ENCODE measurements around the gene OVOL1.

DNA sequence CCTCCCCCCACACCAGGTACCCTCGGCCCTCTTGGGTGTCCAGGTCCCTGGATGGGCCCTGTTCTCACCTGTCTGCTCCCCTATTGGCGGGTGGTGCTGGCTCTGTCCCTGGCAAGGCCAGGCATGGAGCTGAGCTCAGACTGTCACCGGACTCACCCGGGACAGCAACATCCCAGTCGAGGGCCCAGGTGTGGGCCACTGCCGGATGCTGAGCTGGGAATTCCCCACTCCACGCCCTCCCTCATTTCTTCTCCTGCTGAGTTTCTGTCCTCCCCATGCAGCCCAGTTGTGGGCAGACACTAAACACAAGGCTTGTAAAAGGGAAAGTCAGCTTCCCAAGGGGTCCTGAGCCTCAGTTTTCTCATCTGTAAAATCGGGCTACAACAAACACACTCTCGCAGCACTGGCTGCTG, 4.0 kb upstream of the OVOL1 start:
- TF ChIP-seq, protein P1, sequence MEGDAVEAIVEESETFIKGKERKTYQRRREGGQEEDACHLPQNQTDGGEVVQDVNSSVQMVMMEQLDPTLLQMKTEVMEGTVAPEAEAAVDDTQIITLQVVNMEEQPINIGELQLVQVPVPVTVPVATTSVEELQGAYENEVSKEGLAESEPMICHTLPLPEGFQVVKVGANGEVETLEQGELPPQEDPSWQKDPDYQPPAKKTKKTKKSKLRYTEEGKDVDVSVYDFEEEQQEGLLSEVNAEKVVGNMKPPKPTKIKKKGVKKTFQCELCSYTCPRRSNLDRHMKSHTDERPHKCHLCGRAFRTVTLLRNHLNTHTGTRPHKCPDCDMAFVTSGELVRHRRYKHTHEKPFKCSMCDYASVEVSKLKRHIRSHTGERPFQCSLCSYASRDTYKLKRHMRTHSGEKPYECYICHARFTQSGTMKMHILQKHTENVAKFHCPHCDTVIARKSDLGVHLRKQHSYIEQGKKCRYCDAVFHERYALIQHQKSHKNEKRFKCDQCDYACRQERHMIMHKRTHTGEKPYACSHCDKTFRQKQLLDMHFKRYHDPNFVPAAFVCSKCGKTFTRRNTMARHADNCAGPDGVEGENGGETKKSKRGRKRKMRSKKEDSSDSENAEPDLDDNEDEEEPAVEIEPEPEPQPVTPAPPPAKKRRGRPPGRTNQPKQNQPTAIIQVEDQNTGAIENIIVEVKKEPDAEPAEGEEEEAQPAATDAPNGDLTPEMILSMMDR (conservative IDR thresholded peaks at IDR 0.05; ENCODE audit: low read depth in 2 of 2), result no peak
- TF ChIP-seq, protein P2, sequence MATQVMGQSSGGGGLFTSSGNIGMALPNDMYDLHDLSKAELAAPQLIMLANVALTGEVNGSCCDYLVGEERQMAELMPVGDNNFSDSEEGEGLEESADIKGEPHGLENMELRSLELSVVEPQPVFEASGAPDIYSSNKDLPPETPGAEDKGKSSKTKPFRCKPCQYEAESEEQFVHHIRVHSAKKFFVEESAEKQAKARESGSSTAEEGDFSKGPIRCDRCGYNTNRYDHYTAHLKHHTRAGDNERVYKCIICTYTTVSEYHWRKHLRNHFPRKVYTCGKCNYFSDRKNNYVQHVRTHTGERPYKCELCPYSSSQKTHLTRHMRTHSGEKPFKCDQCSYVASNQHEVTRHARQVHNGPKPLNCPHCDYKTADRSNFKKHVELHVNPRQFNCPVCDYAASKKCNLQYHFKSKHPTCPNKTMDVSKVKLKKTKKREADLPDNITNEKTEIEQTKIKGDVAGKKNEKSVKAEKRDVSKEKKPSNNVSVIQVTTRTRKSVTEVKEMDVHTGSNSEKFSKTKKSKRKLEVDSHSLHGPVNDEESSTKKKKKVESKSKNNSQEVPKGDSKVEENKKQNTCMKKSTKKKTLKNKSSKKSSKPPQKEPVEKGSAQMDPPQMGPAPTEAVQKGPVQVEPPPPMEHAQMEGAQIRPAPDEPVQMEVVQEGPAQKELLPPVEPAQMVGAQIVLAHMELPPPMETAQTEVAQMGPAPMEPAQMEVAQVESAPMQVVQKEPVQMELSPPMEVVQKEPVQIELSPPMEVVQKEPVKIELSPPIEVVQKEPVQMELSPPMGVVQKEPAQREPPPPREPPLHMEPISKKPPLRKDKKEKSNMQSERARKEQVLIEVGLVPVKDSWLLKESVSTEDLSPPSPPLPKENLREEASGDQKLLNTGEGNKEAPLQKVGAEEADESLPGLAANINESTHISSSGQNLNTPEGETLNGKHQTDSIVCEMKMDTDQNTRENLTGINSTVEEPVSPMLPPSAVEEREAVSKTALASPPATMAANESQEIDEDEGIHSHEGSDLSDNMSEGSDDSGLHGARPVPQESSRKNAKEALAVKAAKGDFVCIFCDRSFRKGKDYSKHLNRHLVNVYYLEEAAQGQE (IDR thresholded peaks at IDR 0.05; ENCODE audit: unreplicated experiment), result no peak
- TF ChIP-seq EZH2 (IDR thresholded peaks at IDR 0.05; ENCODE audit: low read depth, unreplicated experiment), result no peak
- TF ChIP-seq, protein P3, sequence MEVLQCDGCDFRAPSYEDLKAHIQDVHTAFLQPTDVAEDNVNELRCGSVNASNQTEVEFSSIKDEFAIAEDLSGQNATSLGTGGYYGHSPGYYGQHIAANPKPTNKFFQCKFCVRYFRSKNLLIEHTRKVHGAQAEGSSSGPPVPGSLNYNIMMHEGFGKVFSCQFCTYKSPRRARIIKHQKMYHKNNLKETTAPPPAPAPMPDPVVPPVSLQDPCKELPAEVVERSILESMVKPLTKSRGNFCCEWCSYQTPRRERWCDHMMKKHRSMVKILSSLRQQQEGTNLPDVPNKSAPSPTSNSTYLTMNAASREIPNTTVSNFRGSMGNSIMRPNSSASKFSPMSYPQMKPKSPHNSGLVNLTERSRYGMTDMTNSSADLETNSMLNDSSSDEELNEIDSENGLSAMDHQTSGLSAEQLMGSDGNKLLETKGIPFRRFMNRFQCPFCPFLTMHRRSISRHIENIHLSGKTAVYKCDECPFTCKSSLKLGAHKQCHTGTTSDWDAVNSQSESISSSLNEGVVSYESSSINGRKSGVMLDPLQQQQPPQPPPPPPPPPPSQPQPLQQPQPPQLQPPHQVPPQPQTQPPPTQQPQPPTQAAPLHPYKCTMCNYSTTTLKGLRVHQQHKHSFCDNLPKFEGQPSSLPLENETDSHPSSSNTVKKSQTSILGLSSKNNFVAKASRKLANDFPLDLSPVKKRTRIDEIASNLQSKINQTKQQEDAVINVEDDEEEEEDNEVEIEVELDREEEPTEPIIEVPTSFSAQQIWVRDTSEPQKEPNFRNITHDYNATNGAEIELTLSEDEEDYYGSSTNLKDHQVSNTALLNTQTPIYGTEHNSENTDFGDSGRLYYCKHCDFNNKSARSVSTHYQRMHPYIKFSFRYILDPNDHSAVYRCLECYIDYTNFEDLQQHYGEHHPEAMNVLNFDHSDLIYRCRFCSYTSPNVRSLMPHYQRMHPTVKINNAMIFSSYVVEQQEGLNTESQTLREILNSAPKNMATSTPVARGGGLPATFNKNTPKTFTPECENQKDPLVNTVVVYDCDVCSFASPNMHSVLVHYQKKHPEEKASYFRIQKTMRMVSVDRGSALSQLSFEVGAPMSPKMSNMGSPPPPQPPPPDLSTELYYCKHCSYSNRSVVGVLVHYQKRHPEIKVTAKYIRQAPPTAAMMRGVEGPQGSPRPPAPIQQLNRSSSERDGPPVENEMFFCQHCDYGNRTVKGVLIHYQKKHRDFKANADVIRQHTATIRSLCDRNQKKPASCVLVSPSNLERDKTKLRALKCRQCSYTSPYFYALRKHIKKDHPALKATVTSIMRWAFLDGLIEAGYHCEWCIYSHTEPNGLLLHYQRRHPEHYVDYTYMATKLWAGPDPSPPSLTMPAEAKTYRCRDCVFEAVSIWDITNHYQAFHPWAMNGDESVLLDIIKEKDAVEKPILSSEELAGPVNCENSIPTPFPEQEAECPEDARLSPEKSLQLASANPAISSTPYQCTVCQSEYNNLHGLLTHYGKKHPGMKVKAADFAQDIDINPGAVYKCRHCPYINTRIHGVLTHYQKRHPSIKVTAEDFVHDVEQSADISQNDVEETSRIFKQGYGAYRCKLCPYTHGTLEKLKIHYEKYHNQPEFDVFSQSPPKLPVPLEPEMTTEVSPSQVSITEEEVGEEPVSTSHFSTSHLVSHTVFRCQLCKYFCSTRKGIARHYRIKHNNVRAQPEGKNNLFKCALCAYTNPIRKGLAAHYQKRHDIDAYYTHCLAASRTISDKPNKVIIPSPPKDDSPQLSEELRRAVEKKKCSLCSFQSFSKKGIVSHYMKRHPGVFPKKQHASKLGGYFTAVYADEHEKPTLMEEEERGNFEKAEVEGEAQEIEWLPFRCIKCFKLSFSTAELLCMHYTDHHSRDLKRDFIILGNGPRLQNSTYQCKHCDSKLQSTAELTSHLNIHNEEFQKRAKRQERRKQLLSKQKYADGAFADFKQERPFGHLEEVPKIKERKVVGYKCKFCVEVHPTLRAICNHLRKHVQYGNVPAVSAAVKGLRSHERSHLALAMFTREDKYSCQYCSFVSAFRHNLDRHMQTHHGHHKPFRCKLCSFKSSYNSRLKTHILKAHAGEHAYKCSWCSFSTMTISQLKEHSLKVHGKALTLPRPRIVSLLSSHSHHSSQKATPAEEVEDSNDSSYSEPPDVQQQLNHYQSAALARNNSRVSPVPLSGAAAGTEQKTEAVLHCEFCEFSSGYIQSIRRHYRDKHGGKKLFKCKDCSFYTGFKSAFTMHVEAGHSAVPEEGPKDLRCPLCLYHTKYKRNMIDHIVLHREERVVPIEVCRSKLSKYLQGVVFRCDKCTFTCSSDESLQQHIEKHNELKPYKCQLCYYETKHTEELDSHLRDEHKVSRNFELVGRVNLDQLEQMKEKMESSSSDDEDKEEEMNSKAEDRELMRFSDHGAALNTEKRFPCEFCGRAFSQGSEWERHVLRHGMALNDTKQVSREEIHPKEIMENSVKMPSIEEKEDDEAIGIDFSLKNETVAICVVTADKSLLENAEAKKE (CRISPR knock-in tag; IDR thresholded peaks at IDR 0.05), result no peak
- TF ChIP-seq CREB1 (CRISPR knock-in tag; IDR thresholded peaks at IDR 0.05; ENCODE audit: low read depth), result no peak
- TF ChIP-seq POLR2AphosphoS5 (IDR thresholded peaks at IDR 0.05; ENCODE audit: low read depth), result no peak
- no peak for TF ChIP-seq EZH2phosphoT487 (IDR thresholded peaks at IDR 0.05; ENCODE audit: unreplicated experiment)
- no peak for TF ChIP-seq JUNB (IDR thresholded peaks at IDR 0.05; ENCODE audit: unreplicated experiment)
- no peak for TF ChIP-seq ZNF331 (CRISPR knock-in tag; IDR thresholded peaks at IDR 0.05; ENCODE audit: low read depth)
- no peak for TF ChIP-seq ZNF114 (CRISPR knock-in tag; IDR thresholded peaks at IDR 0.05)

All from GM23338 (cell line).